Gastroesophageal sphincter (tissue), 3 donors: ENCODE measurements around the gene TFAP2E.

Experiments used
- CTCF ChIP-seq, 4 experiments: fragments of 200-600 bp in 2 of 4; fragments of 450-650 bp in 2 of 4; sonication (generic) in 1 of 4; IDR thresholded peaks; one replicate each; pipeline ENCODE4 v1.5.1; 2017 to 2019; ENCODE audit warnings: antibody characterized with exemption in 4 of 4, mild to moderate bottlenecking in 2 of 4, moderate library complexity in 2 of 4
- EP300 ChIP-seq: sonication (generic); formaldehyde crosslinking; IDR thresholded peaks from one replicate; pipeline ENCODE4 v1.6.1; 2017; ENCODE audit warnings: antibody characterized with exemption, mild to moderate bottlenecking
- POLR2A ChIP-seq, 2 donors: fragments of 450-650 bp; IDR thresholded peaks; one replicate each; pipeline ENCODE4 v1.6.1; 2017; ENCODE audit warnings: antibody characterized with exemption in 2 of 2, mild to moderate bottlenecking in 2 of 2, moderate library complexity in 1 of 2
- POLR2AphosphoS5 ChIP-seq: sonication (generic); formaldehyde crosslinking; IDR thresholded peaks from one replicate; pipeline ENCODE4 v1.6.1; 2017; ENCODE audit warnings: antibody characterized with exemption

DNA sequence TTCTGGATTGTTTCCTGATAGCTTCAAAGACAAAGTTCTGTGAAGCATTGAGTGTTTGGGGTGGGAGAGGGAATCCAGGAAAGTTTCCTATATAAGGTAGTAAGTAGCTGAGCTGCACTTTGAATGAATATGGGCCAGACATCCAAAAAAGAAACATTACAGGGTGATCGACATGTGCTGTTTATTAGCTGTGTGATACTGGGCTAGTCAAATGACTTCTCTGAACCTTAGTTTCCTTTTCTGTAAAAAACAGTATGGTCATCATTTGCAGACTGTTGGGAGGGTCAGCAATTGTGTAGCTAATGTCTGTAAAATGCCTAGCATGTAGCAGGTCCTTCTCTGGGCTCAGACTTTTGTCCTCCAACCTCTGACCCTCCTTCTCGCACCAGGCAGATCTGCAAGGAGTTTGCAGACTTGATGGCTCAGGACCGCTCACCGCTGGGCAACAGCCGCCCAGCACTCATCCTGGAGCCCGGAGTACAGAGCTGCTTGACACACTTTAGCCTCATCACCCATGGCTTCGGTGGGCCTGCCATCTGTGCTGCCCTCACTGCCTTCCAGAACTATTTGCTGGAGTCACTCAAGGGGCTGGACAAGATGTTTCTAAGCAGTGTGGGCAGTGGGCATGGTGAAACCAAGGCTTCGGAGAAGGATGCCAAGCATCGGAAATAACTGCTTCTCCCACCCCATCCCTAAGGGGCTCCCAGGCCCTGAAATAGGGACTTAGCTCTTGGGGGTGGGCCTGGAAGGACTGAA is 21.1 kb downstream of the TFAP2E start:
- TF ChIP-seq EP300: no peak
- no peak for TF ChIP-seq CTCF (IDR thresholded peaks at IDR 0.05)
- no peak for TF ChIP-seq POLR2A (IDR thresholded peaks at IDR 0.05)
- no peak for TF ChIP-seq POLR2AphosphoS5
